Lung (tissue), 12 donors: Measurements from ENCODE around the gene HDAC4. TPM values are rescaled to one million over a fixed set of nuclear protein-coding genes. Genes with fewer than 3 reads are reported as not detected.

ENCODE experiments used
- ATAC-seq: fragments of 200-7000 bp; cut with Tn5 transposase; one replicate; pipeline ENCODE4 v1.9.1; 2020; ENCODE audit warnings: moderate number of reproducible peaks; ENCODE audit not compliant: insufficient read depth, low FRiP score
- DNase-seq, 3 donors: peaks; one replicate each; pipeline ENCODE4 v3.0.0-alpha.2; 2013 to 2017
- H3K27ac ChIP-seq, 2 donors: one replicate each; pipeline ENCODE4 v1.5.1; 2013; ENCODE audit warnings: mild to moderate bottlenecking in 2 of 2, moderate library complexity in 2 of 2, control low read depth in 1 of 2, inconsistent platforms in 1 of 2, low read depth in 1 of 2, low read length in 1 of 2
- H3K27me3 ChIP-seq, 3 donors: one replicate each; pipeline ENCODE4 v1.5.1; 2013; ENCODE audit warnings: low read length in 2 of 3; ENCODE audit not compliant: control insufficient read depth in 3 of 3, insufficient read depth in 3 of 3
- H3K36me3 ChIP-seq, 4 donors: one replicate each; pipeline ENCODE4 v1.5.1; 2013; ENCODE audit warnings: low read length in 4 of 4, mild to moderate bottlenecking in 1 of 4, moderate library complexity in 1 of 4; ENCODE audit not compliant: control insufficient read depth in 4 of 4, insufficient read depth in 4 of 4
- H3K4me1 ChIP-seq, 5 donors: one replicate each; pipeline ENCODE4 v1.5.1; 2013; ENCODE audit warnings: low read length in 5 of 5, mild to moderate bottlenecking in 2 of 5, moderate library complexity in 1 of 5; ENCODE audit not compliant: control insufficient read depth in 5 of 5, insufficient read depth in 5 of 5
- H3K4me3 ChIP-seq: one replicate; pipeline ENCODE4 v1.5.1; 2013; ENCODE audit warnings: mild to moderate bottlenecking, control low read depth, moderate library complexity
- H3K9ac ChIP-seq, 2 donors: one replicate each; pipeline ENCODE4 v1.5.1; 2013; ENCODE audit warnings: low read length in 2 of 2, control low read depth in 1 of 2; ENCODE audit not compliant: insufficient read depth in 1 of 2
- H3K9me3 ChIP-seq, 4 donors: one replicate each; pipeline ENCODE4 v1.5.1; 2013; ENCODE audit warnings: low read length in 3 of 4, mild to moderate bottlenecking in 1 of 4, moderate library complexity in 1 of 4; ENCODE audit not compliant: control insufficient read depth in 4 of 4, insufficient read depth in 3 of 4
- CTCF ChIP-seq: IDR thresholded peaks from 2 replicates; pipeline ENCODE4 v1.5.1; 2012; ENCODE audit warnings: mild to moderate bottlenecking; ENCODE audit errors: control extremely low read depth, extremely low read depth
- WGBS, 2 donors: extraction: QIAGEN DNeasy Blood & Tissue Kit; methylation state at CpG; one replicate each; pipeline ENCODE4 v1.1.7; 2013; 5-methylcytosine and 5-hydroxymethylcytosine counted together
- polyA plus RNA-seq, 2 donors: library from polyadenylated mRNA; stranded (reverse); fragments of 200-250 nt; gene quantifications; one replicate each; pipeline ENCODE4 v1.2.1, GENCODE V29; 2013
- total RNA-seq, 2 donors: library from RNA; depleted of rRNA in 1 of 2; stranded (reverse); fragments of >200 nt in 1 of 2; gene quantifications; one replicate each; pipeline ENCODE4 v1.2.1, GENCODE V29; 2014 to 2021
- donor health status: control.
- donor health status: control.
- donor health status: Bipolar disorder and iron deficiency.
- donor health status: healthy.
- donor health status: DM: yes; HTN: yes; CAD: no.

Gene HDAC4
- total and polyA plus RNA-seq, 4 donors = 6.9 to 47.7 (median 20.7) TPM

GRCh38 chr2:239137898-239138283 lies 262.9 kb downstream of the HDAC4 start:
- ATAC-seq (no peak), DNase-seq (no peak)
- Histone ChIP-seq H3K9ac (no peak overlapping the region), H3K4me3 (no peak overlapping the region), H3K36me3 (peaks cover 2 to 40% (median 12%) of the 10 kb centered on the region in 4 donors), H3K9me3 (no peaks in the 10 kb centered on the region), H3K27ac (no peak overlapping the region), H3K4me1 (no peaks in the 10 kb centered on the region), H3K27me3 (no peaks in the 10 kb centered on the region)
- WGBS, 2 donors = 92 to 94% methylated on average over 3 of the region's 3 CpGs
- no peak for TF ChIP-seq CTCF

GRCh38 chr2:239137165-239137897 lies 263.5 kb downstream of the HDAC4 start:
- Histone ChIP-seq H3K4me1 (no peaks in the 10 kb centered on the region), H3K27ac (no peak overlapping the region), H3K4me3 (no peak overlapping the region), H3K9me3 (no peaks in the 10 kb centered on the region), H3K9ac (no peak overlapping the region), H3K36me3 (peaks cover 3 to 38% (median 12%) of the 10 kb centered on the region in 4 donors), H3K27me3 (no peaks in the 10 kb centered on the region)
- TF ChIP-seq CTCF = no peak
- ATAC-seq (no peak), DNase-seq (no peak)
- 90 to 94% methylated on average over 26 of the region's 26 CpGs for WGBS, 2 donors

- Histone ChIP-seq H3K36me3 (peaks cover 3 to 41% (median 13%) of the 10 kb centered on the region in 4 donors), H3K9me3 (no peaks in the 10 kb centered on the region), H3K9ac (no peak overlapping the region), H3K27me3 (no peaks in the 10 kb centered on the region), H3K27ac (no peak overlapping the region), H3K4me3 (no peak overlapping the region), H3K4me1 (no peaks in the 10 kb centered on the region)
- no peak for TF ChIP-seq CTCF
- no peak for DNase-seq
- 91 to 94% methylated on average over 6 of the region's 6 CpGs for WGBS, 2 donors
- ATAC-seq = no peak
Measured at GRCh38 chr2:239136762-239137161, 264.1 kb downstream of the HDAC4 start.
